DND-41 (cell line): ENCODE results near the gene RNASEH1.
"Not testable (repeated sequence)": the region's sequence is repeated elsewhere in the genome, so short reads cannot be mapped to it uniquely, and the experiment has no call there.

Experiments used
- ATAC-seq: fragments of 200-7000 bp; cut with Tn5 transposase; 3 replicates; pipeline ENCODE4 v1.9.1; 2021; ENCODE audit warnings: low read depth; ENCODE audit not compliant: insufficient read depth
- DNase-seq: peaks from one replicate; pipeline ENCODE4 v3.0.0-alpha.2; 2020
- H2AFZ ChIP-seq: 2 replicates; pipeline ENCODE4 v1.6.0; 2012; ENCODE audit warnings: low read depth, low read length
- H3K27ac ChIP-seq: 2 replicates; pipeline ENCODE4 v1.5.1; 2012; ENCODE audit warnings: low read length, inconsistent platforms
- H3K27me3 ChIP-seq: fragments of 200-600 bp; sonication (generic); 2 replicates; pipeline ENCODE4 v1.6.0; 2012; ENCODE audit warnings: low read length, mild to moderate bottlenecking, inconsistent platforms; ENCODE audit not compliant: insufficient read depth, poor library complexity
- H3K36me3 ChIP-seq: 2 replicates; pipeline ENCODE4 v1.5.1; 2012; ENCODE audit warnings: low read length, inconsistent platforms; ENCODE audit not compliant: insufficient read depth
- H3K4me1 ChIP-seq: 2 replicates; pipeline ENCODE4 v1.5.1; 2012; ENCODE audit warnings: mild to moderate bottlenecking, low read length; ENCODE audit not compliant: insufficient read depth
- H3K4me2 ChIP-seq: 2 replicates; pipeline ENCODE4 v1.6.0; 2012; ENCODE audit warnings: mild to moderate bottlenecking, moderate library complexity, low read length, inconsistent platforms; ENCODE audit not compliant: insufficient read depth
- H3K4me3 ChIP-seq, 2 experiments: fragments of 200-600 bp in 1 of 2; shearing (Covaris generic) in 1 of 2; 2 replicates each; pipeline ENCODE4 v1.5.1; 2012 to 2016; ENCODE audit warnings: inconsistent platforms in 2 of 2, low read length in 2 of 2, mild to moderate bottlenecking in 2 of 2, low read depth in 1 of 2, moderate library complexity in 1 of 2
- H3K79me2 ChIP-seq: 2 replicates; pipeline ENCODE4 v1.6.0; 2012; ENCODE audit warnings: low read length, inconsistent platforms; ENCODE audit not compliant: insufficient read depth
- H3K9ac ChIP-seq: 2 replicates; pipeline ENCODE4 v1.6.0; 2012; ENCODE audit warnings: low read depth, mild to moderate bottlenecking, inconsistent platforms, low read length, moderate library complexity
- H3K9me3 ChIP-seq: 2 replicates; pipeline ENCODE4 v1.5.1; 2012; ENCODE audit warnings: low read length, moderate library complexity, mild to moderate bottlenecking, inconsistent platforms; ENCODE audit not compliant: insufficient read depth, severe bottlenecking
- H4K20me1 ChIP-seq: 2 replicates; pipeline ENCODE4 v1.6.0; 2012; ENCODE audit warnings: low read length; ENCODE audit not compliant: insufficient read depth
- EZH2 ChIP-seq: IDR thresholded peaks from 3 replicates; pipeline ENCODE4 v1.6.1; 2012; ENCODE audit warnings: borderline replicate concordance, low read depth, mild to moderate bottlenecking, moderate library complexity, low read length, inconsistent platforms; ENCODE audit not compliant: severe bottlenecking
- TF ChIP-seq, protein P1 (sequence below): IDR thresholded peaks from 2 replicates; pipeline ENCODE4 v1.5.1; 2012; ENCODE audit warnings: borderline replicate concordance, low read length, moderate library complexity, mild to moderate bottlenecking; ENCODE audit not compliant: poor library complexity, severe bottlenecking; ENCODE audit errors: extremely low read depth

Gene RNASEH1

GRCh38 chr2:3581367-3582262 lies 23.5 kb upstream of the RNASEH1 start:
- no peak for TF ChIP-seq EZH2
- TF ChIP-seq, protein P1, sequence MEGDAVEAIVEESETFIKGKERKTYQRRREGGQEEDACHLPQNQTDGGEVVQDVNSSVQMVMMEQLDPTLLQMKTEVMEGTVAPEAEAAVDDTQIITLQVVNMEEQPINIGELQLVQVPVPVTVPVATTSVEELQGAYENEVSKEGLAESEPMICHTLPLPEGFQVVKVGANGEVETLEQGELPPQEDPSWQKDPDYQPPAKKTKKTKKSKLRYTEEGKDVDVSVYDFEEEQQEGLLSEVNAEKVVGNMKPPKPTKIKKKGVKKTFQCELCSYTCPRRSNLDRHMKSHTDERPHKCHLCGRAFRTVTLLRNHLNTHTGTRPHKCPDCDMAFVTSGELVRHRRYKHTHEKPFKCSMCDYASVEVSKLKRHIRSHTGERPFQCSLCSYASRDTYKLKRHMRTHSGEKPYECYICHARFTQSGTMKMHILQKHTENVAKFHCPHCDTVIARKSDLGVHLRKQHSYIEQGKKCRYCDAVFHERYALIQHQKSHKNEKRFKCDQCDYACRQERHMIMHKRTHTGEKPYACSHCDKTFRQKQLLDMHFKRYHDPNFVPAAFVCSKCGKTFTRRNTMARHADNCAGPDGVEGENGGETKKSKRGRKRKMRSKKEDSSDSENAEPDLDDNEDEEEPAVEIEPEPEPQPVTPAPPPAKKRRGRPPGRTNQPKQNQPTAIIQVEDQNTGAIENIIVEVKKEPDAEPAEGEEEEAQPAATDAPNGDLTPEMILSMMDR: no peak
- DNase-seq (no peak), ATAC-seq (peak; percentile 15; the same call in 2 of the 3 replicates)
- no peaks in the 10 kb centered on the region for H3K9me3 ChIP-seq
- H3K9ac ChIP-seq: no peak overlapping the region
- H2AFZ ChIP-seq: no peak overlapping the region
- peaks cover 49% of the 10 kb centered on the region for H3K79me2 ChIP-seq
- H4K20me1 ChIP-seq: peaks cover 63% of the 10 kb centered on the region
- H3K36me3 ChIP-seq: peaks cover 86% of the 10 kb centered on the region
- H3K4me3 ChIP-seq: no peak overlapping the region
- H3K27ac ChIP-seq: no peak overlapping the region
- no peak overlapping the region for H3K4me2 ChIP-seq
- no peaks in the 10 kb centered on the region for H3K27me3 ChIP-seq
- H3K4me1 ChIP-seq: peaks cover 31% of the 10 kb centered on the region

GRCh38 chr2:3580449-3580848 lies 22.3 kb upstream of the RNASEH1 start:
- Histone ChIP-seq H3K27me3 (no peaks in the 10 kb centered on the region), H4K20me1 (peaks cover 72% of the 10 kb centered on the region), H2AFZ (no peak overlapping the region), H3K36me3 (peaks cover 92% of the 10 kb centered on the region), H3K9me3 (no peaks in the 10 kb centered on the region), H3K4me2 (0 out of 2 replicates have a peak overlapping the region, but pooled peaks have one; percentile 90), H3K4me1 (peaks cover 40% of the 10 kb centered on the region), H3K27ac (no peak overlapping the region), H3K79me2 (peaks cover 60% of the 10 kb centered on the region), H3K4me3 (no peak overlapping the region), H3K9ac (no peak overlapping the region)
- DNase-seq (no peak), ATAC-seq (no peak)
- no peak for TF ChIP-seq EZH2
- TF ChIP-seq, protein P1: no peak

GRCh38 chr2:3578987-3579386 lies 20.9 kb upstream of the RNASEH1 start:
- Histone ChIP-seq H4K20me1 (peaks cover 65% of the 10 kb centered on the region), H3K9me3 (no peaks in the 10 kb centered on the region), H3K27ac (no peak overlapping the region), H3K79me2 (peaks cover 69% of the 10 kb centered on the region), H2AFZ (no peak overlapping the region), H3K9ac (no peak overlapping the region), H3K4me2 (peak overlapping the region; percentile 90; the same call in 1 of the 2 replicates), H3K4me3 (peak overlapping the region in 1 of 2 experiments; percentile 29; a peak in 1 of 4 replicates), H3K36me3 (peaks cover 81% of the 10 kb centered on the region), H3K4me1 (peaks cover 48% of the 10 kb centered on the region), H3K27me3 (no peaks in the 10 kb centered on the region)
- DNase-seq (no peak), ATAC-seq (no peak)
- TF ChIP-seq, protein P1: no peak
- no peak for TF ChIP-seq EZH2

- peaks cover 67% of the 10 kb centered on the region for H3K79me2 ChIP-seq
- not testable (repeated sequence) for H2AFZ ChIP-seq, ATAC-seq, H3K9me3 ChIP-seq, H3K27me3 ChIP-seq, DNase-seq
- H4K20me1 ChIP-seq: peaks cover 56% of the 10 kb centered on the region
- peak overlapping the region; percentile 77 for H3K9ac ChIP-seq
- H3K4me2 ChIP-seq: peak overlapping the region; percentile 90
- peaks cover 56% of the 10 kb centered on the region for H3K36me3 ChIP-seq
- peak overlapping the region; percentile 90 for H3K27ac ChIP-seq
- H3K4me1 ChIP-seq: peaks cover 63% of the 10 kb centered on the region
- peak overlapping the region; percentile 81 to 94; a peak in 3 of 4 replicates for H3K4me3 ChIP-seq
Measured at GRCh38 chr2:3576263-3576630, 18.1 kb upstream of the RNASEH1 start.
